HG03139 (cell line): ENCODE results near the gene MAST4.
"Not testable (repeated sequence)": the region's sequence is repeated elsewhere in the genome, so short reads cannot be mapped to it uniquely, and the experiment has no call there.

Source experiments
- ATAC-seq: cut with Tn5 transposase; IDR thresholded peaks from one replicate; pipeline ENCODE4 v1.9.1; 2021; ENCODE audit not compliant: unreplicated experiment

Gene MAST4

DNA sequence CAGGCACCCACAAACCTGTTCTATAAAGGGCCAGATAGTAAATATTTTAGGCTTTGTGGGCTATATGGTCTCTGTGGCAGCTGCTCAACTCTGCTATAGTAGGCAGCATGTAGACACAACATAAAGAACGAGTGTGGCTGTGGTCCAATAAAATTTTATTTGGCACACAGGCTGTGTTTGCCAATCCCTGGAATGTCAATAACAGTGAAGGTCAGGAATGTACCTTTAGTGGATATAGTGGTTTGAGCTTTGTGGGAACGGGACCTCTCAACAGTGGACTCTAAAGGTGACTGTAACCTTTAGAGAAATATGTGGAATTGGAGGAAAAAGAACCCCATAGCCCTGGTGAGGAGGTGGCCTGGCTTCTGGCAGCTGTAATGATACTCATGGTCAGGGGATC, 145.2 kb downstream of the MAST4 start:
- ATAC-seq, result no peak

GRCh38 chr5:66742083-66742895, 146.1 kb downstream of the MAST4 start:
- no peak for ATAC-seq

DNA sequence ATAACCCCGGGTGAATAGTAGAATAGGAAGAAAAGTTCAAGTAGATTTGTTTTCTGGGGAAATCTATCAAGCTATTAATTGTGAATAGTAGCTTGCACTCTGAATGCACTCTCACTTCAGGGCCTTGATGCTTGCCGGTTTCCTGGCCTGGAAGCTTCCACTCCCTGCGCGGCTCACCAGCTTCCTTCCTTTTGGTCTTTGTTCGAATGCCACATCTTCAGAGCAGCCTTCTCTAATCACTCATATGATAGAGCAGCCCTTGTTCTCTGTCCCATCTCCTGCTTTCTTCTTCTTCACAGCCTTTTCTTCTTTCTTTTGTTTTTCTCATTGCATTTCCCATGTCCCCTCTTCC, 146.7 kb downstream of the MAST4 start:
- no peak for ATAC-seq

DNA sequence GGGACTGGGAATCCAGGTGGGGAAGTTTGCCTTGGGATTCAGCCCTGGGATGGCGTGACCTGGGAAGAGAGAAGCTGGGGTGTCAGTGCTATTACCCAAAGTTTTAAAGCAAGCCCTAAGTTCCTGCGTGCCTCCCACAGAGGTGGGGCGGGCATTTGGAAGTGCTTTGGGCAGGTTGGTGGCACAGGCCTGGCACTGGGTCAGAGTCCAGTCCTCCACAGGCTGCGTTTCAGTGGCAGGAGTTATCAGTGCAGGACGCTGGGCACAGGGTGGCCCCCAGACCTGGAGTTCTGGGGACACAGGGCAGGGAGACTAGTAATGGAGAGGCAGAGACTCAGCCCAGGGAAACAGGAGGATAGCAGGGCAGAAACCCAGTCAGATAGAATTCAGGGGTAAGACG, 147.2 kb downstream of the MAST4 start:
- ATAC-seq, result no peak

GRCh38 chr5:66744040-66744439, 147.8 kb downstream of the MAST4 start:
- no peak for ATAC-seq

GRCh38 chr5:66745297-66745696, 149.1 kb downstream of the MAST4 start:
- no peak for ATAC-seq

GRCh38 chr5:66747607-66748006, 151.4 kb downstream of the MAST4 start:
- no peak for ATAC-seq

- not testable (repeated sequence) for ATAC-seq
These were observed 156.5 kb downstream of the MAST4 start for GRCh38 chr5:66752668-66753067.

DNA sequence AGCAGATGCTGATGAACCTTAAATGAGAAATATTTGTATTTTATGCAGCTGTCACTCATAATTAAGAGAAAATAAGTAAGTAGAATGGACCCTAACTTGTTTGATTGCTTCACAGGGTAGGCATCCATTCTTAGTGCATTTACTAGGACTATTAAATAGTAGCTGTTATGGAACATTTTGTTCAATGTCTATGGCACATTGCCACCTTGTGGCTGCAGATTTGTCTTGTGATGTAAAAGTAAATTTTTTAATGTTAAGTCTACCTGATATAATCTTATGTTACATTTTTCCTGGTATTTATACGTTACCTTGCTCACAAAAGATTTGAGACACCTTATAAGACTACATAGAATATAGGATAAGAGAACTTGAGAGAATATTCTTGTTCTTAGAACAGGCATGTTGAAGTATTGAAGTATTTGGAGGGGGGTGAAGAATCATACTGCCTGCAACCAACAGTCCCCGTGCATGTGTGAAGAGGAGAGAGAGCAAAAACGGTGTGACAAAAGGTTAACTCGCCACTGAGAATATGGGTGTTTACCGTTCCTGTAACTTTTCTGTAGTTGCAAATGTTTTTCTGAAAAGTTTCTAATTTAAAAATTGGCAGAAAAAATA, 161.1 kb downstream of the MAST4 start:
- no peak for ATAC-seq

DNA sequence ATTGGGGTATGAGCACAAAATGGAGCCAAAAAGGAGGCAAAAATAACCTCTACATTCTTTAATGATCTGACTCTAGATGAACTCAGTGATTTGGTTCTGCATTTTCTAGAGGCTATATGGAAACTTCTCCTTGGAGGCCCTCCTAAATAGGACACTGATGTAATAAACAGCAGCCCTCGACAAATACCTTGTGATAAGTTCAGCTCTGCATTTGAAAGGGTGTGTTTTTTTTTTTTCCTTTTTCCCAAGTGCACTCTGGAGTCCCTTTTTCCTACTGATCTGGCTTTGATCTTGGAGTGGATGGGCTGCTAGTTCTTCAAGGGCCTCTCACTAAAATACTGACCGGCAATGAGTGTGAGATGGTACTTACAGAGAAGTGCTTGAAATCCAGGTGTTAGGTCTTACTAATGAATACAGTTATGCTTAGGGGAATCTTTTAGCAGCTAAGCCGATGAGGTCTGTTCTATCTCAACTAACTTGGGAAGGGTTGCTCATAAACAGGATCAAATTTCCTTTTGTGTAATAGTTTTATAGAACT, 161.7 kb downstream of the MAST4 start:
- no peak for ATAC-seq

GRCh38 chr5:66769030-66769733, 173.0 kb downstream of the MAST4 start:
- ATAC-seq, result no peak

- no peak for ATAC-seq
These were observed 173.8 kb downstream of the MAST4 start for GRCh38 chr5:66769839-66770617.

DNA sequence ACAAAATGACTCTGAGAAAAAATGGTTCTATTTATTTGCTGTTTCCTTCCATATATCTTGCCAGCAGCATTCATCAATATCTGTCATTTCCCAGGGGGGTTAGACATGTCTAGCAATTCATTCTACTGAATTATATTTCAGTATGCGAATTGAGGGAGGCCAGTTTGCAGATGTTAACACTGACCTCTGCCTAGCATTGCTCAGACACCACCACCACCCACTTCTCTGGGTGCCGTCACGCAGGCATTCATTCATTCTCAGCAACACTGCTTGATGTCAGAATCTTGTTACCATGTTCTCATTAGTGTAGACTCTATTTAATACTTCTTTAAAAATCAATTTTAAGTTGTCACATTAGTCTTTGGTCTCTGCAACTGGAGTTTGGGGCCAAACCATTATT, 181.7 kb downstream of the MAST4 start:
- ATAC-seq, result no peak

GRCh38 chr5:66779528-66779927, 183.3 kb downstream of the MAST4 start:
- no peak for ATAC-seq

- no peak for ATAC-seq
These were observed 192.4 kb downstream of the MAST4 start for GRCh38 chr5:66788556-66788955.

DNA sequence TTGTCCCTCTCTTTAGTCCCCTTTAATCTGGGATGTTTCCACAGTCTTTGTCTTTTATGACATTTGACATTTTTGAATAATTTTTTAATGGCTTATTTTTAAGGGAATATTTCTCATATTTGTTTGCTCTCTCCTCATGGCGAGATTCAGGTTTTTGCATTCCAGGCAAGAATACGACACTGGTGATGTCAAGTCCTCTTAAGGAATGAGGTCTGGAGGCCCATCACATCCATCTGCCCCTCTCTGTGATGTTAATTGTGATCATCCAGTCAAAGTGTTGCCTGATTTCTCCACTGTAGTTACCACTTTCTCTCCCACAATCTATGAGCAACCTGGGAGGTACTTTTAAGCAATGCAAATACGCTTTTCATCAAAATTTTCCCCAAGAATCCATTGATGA, 193.2 kb downstream of the MAST4 start:
- ATAC-seq, result no peak

DNA sequence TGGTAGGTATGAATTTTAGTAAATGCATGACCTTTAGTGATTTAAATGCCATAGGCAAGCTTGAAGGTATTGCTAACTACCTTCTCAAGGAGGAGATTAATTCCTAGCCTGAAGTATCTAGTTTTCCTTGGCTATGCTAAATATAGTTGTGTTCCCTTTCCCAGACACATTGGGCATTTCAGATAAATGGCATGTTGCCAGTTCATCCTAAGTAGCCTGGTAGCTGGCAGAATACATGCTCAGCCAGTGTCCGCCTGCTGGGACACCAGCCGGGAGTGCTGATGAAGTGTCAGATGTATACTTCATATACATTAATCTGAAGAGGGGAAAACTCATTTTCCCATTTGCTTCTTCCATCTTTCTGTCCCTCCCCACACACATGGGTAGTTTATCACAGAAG, 196.9 kb downstream of the MAST4 start:
- ATAC-seq, result no peak

- no peak for ATAC-seq
These were observed 199.5 kb downstream of the MAST4 start for GRCh38 chr5:66795682-66796081.

GRCh38 chr5:66796305-66797292, 200.4 kb downstream of the MAST4 start:
- no peak for ATAC-seq

GRCh38 chr5:66802941-66803340, 206.7 kb downstream of the MAST4 start:
- ATAC-seq, result no peak
